Measurements from ENCODE around the gene SND1. TPM values are rescaled to one million over a fixed set of nuclear protein-coding genes. Genes with fewer than 3 reads are reported as not detected.

The SND1 gene
- total and polyA plus RNA-seq, 2 donors (not counting 3 experiments of a cell fraction or from before 2014, with no cell fraction given): 116 to 249 TPM

DNA sequence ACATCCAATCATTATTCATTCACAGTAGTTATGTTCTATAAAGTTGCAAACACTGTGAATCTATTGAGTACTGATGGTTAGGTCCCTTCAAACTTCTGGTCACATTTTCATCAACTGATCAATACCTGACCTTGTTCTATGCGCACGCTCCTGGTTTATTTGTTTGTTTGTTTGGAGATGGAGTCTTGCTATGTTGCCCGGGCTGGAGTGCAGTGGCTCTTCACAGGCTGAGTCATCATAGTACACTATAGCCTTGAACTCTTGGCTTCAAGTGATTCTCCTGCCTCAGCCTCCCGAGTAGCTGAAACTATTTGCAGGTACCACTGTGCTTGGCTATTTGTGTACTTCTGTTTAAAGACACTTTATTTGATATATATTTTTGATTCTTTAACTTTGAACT lies 19.3 kb downstream of the SND1 start:
- Histone ChIP-seq H3K27ac (ENCODE audit: insufficient read depth, low read depth, low read length) (no peak overlapping the region), H3K27me3 (ENCODE audit: control insufficient read depth in 2 of 2, insufficient read depth in 2 of 2, low read length in 2 of 2) (no peaks in the 10 kb centered on the region), H3K4me2 (ENCODE audit: insufficient read depth, low read length) (no peak overlapping the region), H4K20me1 (replicated peaks; ENCODE audit: control insufficient read depth, extremely low read depth, insufficient read depth, low read length) (peaks cover 6% of the 10 kb centered on the region), H3K36me3 (ENCODE audit: control insufficient read depth in 2 of 2, extremely low read depth in 1 of 2, insufficient read depth in 2 of 2, low read length in 2 of 2) (peaks cover 0 to 5% of the 10 kb centered on the region in 2 experiments), H3K4me3 (replicated peaks in 1 of 3; ENCODE audit: insufficient read depth in 1 of 3, low read depth in 1 of 3, low read length in 3 of 3) (no peak overlapping the region), H3K9ac (replicated peaks; ENCODE audit: extremely low read depth, insufficient read depth, low read length) (no peak overlapping the region), H3K9me3 (replicated peaks; ENCODE audit: control insufficient read depth, insufficient read depth, low read length) (no peaks in the 10 kb centered on the region), H3K9me1 (replicated peaks; ENCODE audit: control insufficient read depth, extremely low read depth, insufficient read depth, low read length) (no peaks in the 10 kb centered on the region), H2AFZ (ENCODE audit: low read depth, low read length) (no peak overlapping the region), H3K79me2 (ENCODE audit: control insufficient read depth, insufficient read depth, low read length) (peaks cover 88% of the 10 kb centered on the region), H3K4me1 (ENCODE audit: control insufficient read depth, extremely low read depth, insufficient read depth, low read length) (peaks cover 39% of the 10 kb centered on the region)
- TF ChIP-seq, protein P1, sequence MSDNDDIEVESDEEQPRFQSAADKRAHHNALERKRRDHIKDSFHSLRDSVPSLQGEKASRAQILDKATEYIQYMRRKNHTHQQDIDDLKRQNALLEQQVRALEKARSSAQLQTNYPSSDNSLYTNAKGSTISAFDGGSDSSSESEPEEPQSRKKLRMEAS (IDR thresholded peaks at IDR 0.05; ENCODE audit: insufficient read depth, insufficient read length): no peak
- TF ChIP-seq POLR2A (IDR thresholded peaks at IDR 0.05; ENCODE audit: low read depth, low read length) (no peak), POLR2AphosphoS5 (IDR thresholded peaks at IDR 0.05; ENCODE audit: insufficient read depth, low read depth, low read length) (no peak)
- intact Hi-C loops (cut with micrococcal nuclease): no loop called here
- dilution Hi-C loops (cut with MboI; ENCODE audit: extremely low pct_ligation_motif_present, low sequenced_read_pairs): no loop called here
- CTCF ChIA-PET: interaction anchor here (0.7 kb wide), 1 partner anchor 10 kb away, joined by 3 read pairs; no protein-coding TSS in a partner anchor
- no peak for DNase-seq (ENCODE audit: low read depth, low spot score)
- POLR2A ChIA-PET: no interaction called here
- FAIRE-seq: no peak
- BruUV-seq (replicated peaks): no TSS peak

DNA sequence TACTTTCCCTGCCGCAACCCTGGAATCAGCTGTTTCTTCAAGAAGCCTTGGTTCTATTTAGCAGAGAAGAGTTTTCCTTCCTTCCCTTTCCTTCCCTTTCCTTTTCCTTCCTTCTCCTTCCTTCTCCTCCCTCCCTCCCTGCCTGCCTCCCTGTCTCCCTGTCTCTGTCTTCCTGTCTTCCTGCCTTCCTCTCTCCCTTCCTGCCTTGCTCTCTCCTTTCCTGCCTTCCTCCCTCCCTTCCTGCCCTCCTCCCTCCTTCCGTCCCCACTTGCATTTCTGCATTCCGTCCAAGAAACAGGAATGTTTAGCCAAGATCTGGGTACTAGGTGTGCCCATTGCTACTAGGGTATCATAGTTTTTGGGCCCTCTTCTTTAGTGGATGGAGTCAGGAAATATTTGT lies 21.9 kb downstream of the SND1 start:
- Histone ChIP-seq H4K20me1 (replicated peaks; ENCODE audit: control insufficient read depth, extremely low read depth, insufficient read depth, low read length) (peaks cover 6% of the 10 kb centered on the region), H3K27ac (ENCODE audit: insufficient read depth, low read depth, low read length) (no peak overlapping the region), H3K9ac (replicated peaks; ENCODE audit: extremely low read depth, insufficient read depth, low read length) (no peak overlapping the region), H3K27me3 (ENCODE audit: control insufficient read depth in 2 of 2, insufficient read depth in 2 of 2, low read length in 2 of 2) (no peaks in the 10 kb centered on the region), H2AFZ (ENCODE audit: low read depth, low read length) (no peak overlapping the region), H3K36me3 (ENCODE audit: control insufficient read depth in 2 of 2, extremely low read depth in 1 of 2, insufficient read depth in 2 of 2, low read length in 2 of 2) (peaks cover 0 to 5% of the 10 kb centered on the region in 2 experiments), H3K9me1 (replicated peaks; ENCODE audit: control insufficient read depth, extremely low read depth, insufficient read depth, low read length) (no peaks in the 10 kb centered on the region), H3K4me3 (replicated peaks in 1 of 3; ENCODE audit: insufficient read depth in 1 of 3, low read depth in 1 of 3, low read length in 3 of 3) (no peak overlapping the region), H3K4me1 (ENCODE audit: control insufficient read depth, extremely low read depth, insufficient read depth, low read length) (peaks cover 24% of the 10 kb centered on the region), H3K4me2 (ENCODE audit: insufficient read depth, low read length) (peak overlapping the region; percentile 20), H3K9me3 (replicated peaks; ENCODE audit: control insufficient read depth, insufficient read depth, low read length) (no peaks in the 10 kb centered on the region), H3K79me2 (ENCODE audit: control insufficient read depth, insufficient read depth, low read length) (peaks cover 96% of the 10 kb centered on the region)
- BruUV-seq (replicated peaks): no TSS peak
- ChIA-PET POLR2A (no interaction called here), CTCF (interaction anchor here (0.6 to 1.6 kb wide), 7 partner anchors 11 to 536 kb away, joined by 3 to 5 read pairs (median 3); no protein-coding TSS in a partner anchor)
- dilution Hi-C loops (cut with MboI; ENCODE audit: extremely low pct_ligation_motif_present, low sequenced_read_pairs) (no loop called here), intact Hi-C loops (cut with micrococcal nuclease) (no loop called here)
- FAIRE-seq: peak; percentile 46
- TF ChIP-seq POLR2AphosphoS5 (IDR thresholded peaks at IDR 0.05; ENCODE audit: insufficient read depth, low read depth, low read length) (no peak), GATA2 (IDR thresholded peaks at IDR 0.05; ENCODE audit: insufficient read depth, insufficient read length, low read depth, low read length) (no peak), POLR2A (IDR thresholded peaks at IDR 0.05; ENCODE audit: low read depth, low read length) (no peak), FOS (IDR thresholded peaks at IDR 0.05; ENCODE audit: borderline replicate concordance, insufficient read depth, low read length) (no peak), EZH2 (IDR thresholded peaks at IDR 0.05; ENCODE audit: borderline replicate concordance, low read depth, low read length, severe bottlenecking) (no peak), CTCF (IDR thresholded peaks at IDR 0.05; ENCODE audit: extremely low read depth in 1 of 2, insufficient read depth in 1 of 2, low read depth in 1 of 2, low read length in 2 of 2) (no peak)
- DNase-seq (ENCODE audit: low read depth, low spot score): no peak

Measured in endothelial cell of umbilical vein (primary cell).